CD4-positive, alpha-beta memory T cell (primary cell): Measurements from ENCODE around the gene SH3GL2. TPM values are rescaled to one million over a fixed set of nuclear protein-coding genes. Genes with fewer than 3 reads are reported as not detected.

ENCODE experiments used
- CTCF ChIA-PET: fragments of 350-600 bp; sonication (Branson Sonifier 250); formaldehyde crosslinking; loops from one replicate; lab custom pipeline; 2021; ENCODE audit warnings: inconsistent platforms; ENCODE audit not compliant: partially characterized antibody; lab: Charles Lee
- POLR2A ChIA-PET: fragments of 350-600 bp; sonication (Branson Sonifier 250); formaldehyde crosslinking; loops from one replicate; lab custom pipeline; 2021; ENCODE audit not compliant: partially characterized antibody; lab: Charles Lee
- DNase-seq, 5 donors: peaks; one replicate each; pipeline versions ENCODE4 v3.0.0 to v3.0.0-alpha.2; 2020 to 2022; ENCODE audit warnings: mixed read lengths in 1 of 5
- H3K27ac ChIP-seq: one replicate; pipeline ENCODE4 v1.7.0; 2013; ENCODE audit warnings: low read depth, low read length
- H3K27me3 ChIP-seq: 2 replicates; pipeline ENCODE4 v1.7.0; 2013; ENCODE audit warnings: mild to moderate bottlenecking, low read length, moderate library complexity; ENCODE audit not compliant: insufficient read depth
- H3K36me3 ChIP-seq: 2 replicates; pipeline ENCODE4 v1.7.0; 2013; ENCODE audit warnings: mild to moderate bottlenecking, low read length, moderate library complexity; ENCODE audit not compliant: insufficient read depth
- H3K4me1 ChIP-seq: 2 replicates; pipeline ENCODE4 v1.7.0; 2013; ENCODE audit warnings: mild to moderate bottlenecking, low read length, moderate library complexity; ENCODE audit not compliant: insufficient read depth
- H3K4me3 ChIP-seq, 2 donors: one replicate each; pipeline ENCODE4 v1.7.0; 2013; ENCODE audit warnings: low read length in 2 of 2, mild to moderate bottlenecking in 1 of 2
- H3K9me3 ChIP-seq, 2 donors: one replicate each; pipeline ENCODE4 v1.7.0; 2013; ENCODE audit warnings: low read length in 2 of 2, control low read depth in 1 of 2; ENCODE audit not compliant: control insufficient read depth in 1 of 2
- H3K27ac Mint-ChIP-seq, 7 donors: one replicate each; pipeline ENCODE4 v1.8.0; 2020 to 2021; ENCODE audit warnings: mixed read lengths in 7 of 7, mild to moderate bottlenecking in 6 of 7, inconsistent platforms in 3 of 7, moderate library complexity in 3 of 7
- H3K27me3 Mint-ChIP-seq, 2 donors: one replicate each; pipeline ENCODE4 v1.8.0; 2020 to 2021; ENCODE audit warnings: mixed read lengths in 2 of 2
- H3K36me3 Mint-ChIP-seq, 2 donors: one replicate each; pipeline ENCODE4 v1.8.0; 2020 to 2021; ENCODE audit warnings: mixed read lengths in 2 of 2, inconsistent platforms in 1 of 2, mild to moderate bottlenecking in 1 of 2
- H3K4me1 Mint-ChIP-seq, 4 donors: one replicate each; pipeline ENCODE4 v1.8.0; 2020 to 2021; ENCODE audit warnings: mixed read lengths in 4 of 4, mild to moderate bottlenecking in 1 of 4
- H3K4me3 Mint-ChIP-seq, 8 donors: one replicate each; pipeline ENCODE4 v1.8.0; 2020 to 2021; ENCODE audit warnings: mixed read lengths in 8 of 8, mild to moderate bottlenecking in 7 of 8, moderate library complexity in 6 of 8, inconsistent platforms in 3 of 8
- H3K9me3 Mint-ChIP-seq, 8 donors: one replicate each; pipeline ENCODE4 v1.8.0; 2020 to 2021; ENCODE audit warnings: mixed read lengths in 8 of 8, mild to moderate bottlenecking in 5 of 8, inconsistent platforms in 3 of 8, moderate library complexity in 1 of 8
- intact Hi-C: fragments of 100-400 bp; cut with micrococcal nuclease; formaldehyde crosslinking; loops from one replicate; pipeline ENCODE4 v1.15.1; 2023
- polyA plus RNA-seq, 2 donors: library from polyadenylated mRNA; unstranded; fragments of 300-500 nt; fragmentation: Illumina TruSeq; gene quantifications; one replicate each; pipeline ENCODE4 v1.2.3, GENCODE V29; 2021
- total RNA-seq, 2 experiments: library from RNA; stranded (reverse); gene quantifications; one replicate each; pipeline ENCODE4 v1.2.3, GENCODE V29; 2021

SH3GL2 gene
- total and polyA plus RNA-seq, 4 experiments from 2014 or later = not detected

DNA sequence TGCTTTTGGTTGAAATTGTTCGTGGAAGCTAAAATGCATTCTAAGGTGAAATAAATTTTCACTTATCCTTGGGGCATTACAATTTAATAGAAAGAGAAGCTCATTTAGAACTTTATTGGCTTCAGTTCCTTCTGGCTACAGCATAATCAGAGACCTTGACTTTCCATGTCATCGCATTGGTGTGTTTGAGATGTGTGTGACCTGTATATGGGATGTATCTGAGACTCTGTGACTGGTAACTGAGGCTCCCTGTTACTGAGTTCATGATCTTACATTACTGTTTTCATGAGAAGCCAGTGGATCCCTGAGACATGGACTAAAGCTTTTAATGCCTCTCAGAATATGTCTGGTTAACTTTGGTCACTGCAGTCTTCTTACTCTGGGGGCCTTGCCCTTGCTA, 32.5 kb downstream of the SH3GL2 start:
- no peak overlapping the region for H3K4me3 ChIP-seq
- H3K27ac Mint-ChIP-seq = no peak overlapping the region
- no peaks in the 10 kb centered on the region for H3K4me1 ChIP-seq
- CTCF ChIA-PET = no interaction called here
- DNase-seq = no peak
- no peaks in the 10 kb centered on the region for H3K4me1 Mint-ChIP-seq
- no peaks in the 10 kb centered on the region for H3K36me3 Mint-ChIP-seq
- H3K27me3 ChIP-seq = no peaks in the 10 kb centered on the region
- peaks cover 0 to 8% (median 4%) of the 10 kb centered on the region in 8 donors for H3K9me3 Mint-ChIP-seq
- H3K4me3 Mint-ChIP-seq = no peak overlapping the region
- H3K9me3 ChIP-seq = no peaks in the 10 kb centered on the region
- no peak overlapping the region for H3K27ac ChIP-seq
- POLR2A ChIA-PET = no interaction called here
- no peaks in the 10 kb centered on the region for H3K36me3 ChIP-seq
- intact Hi-C loops = no loop called here
- no peaks in the 10 kb centered on the region for H3K27me3 Mint-ChIP-seq

DNA sequence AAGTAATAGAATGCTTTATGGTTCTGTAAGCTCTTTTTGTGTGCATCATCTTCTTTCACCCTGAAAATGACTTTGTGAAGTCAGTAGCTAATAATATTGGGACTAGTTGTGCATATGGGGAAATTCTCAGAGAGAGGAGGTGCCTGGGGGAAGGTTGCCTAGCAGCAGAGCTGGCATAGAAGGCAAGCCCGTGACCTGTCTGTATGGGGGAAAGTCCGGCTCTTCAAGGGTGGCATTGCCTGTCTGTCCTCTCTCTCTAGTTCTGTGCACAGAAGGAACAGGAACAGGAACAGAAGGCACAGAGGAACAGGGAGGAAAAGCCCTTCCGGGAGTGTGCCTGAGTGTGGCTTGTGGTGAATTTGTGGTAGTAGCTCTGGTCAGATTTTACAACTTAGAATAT, 33.1 kb downstream of the SH3GL2 start:
- no peaks in the 10 kb centered on the region for H3K4me1 ChIP-seq
- no peaks in the 10 kb centered on the region for H3K27me3 ChIP-seq
- Mint-ChIP-seq H3K27me3 (no peaks in the 10 kb centered on the region), H3K27ac (no peak overlapping the region), H3K36me3 (no peaks in the 10 kb centered on the region), H3K4me3 (no peak overlapping the region), H3K4me1 (no peaks in the 10 kb centered on the region), H3K9me3 (peaks cover 0 to 8% (median 4%) of the 10 kb centered on the region in 8 donors)
- H3K36me3 ChIP-seq = no peaks in the 10 kb centered on the region
- H3K9me3 ChIP-seq = no peaks in the 10 kb centered on the region
- H3K4me3 ChIP-seq = no peak overlapping the region
- ChIA-PET CTCF (no interaction called here), POLR2A (no interaction called here)
- intact Hi-C loops = no loop called here
- H3K27ac ChIP-seq = no peak overlapping the region
- DNase-seq = no peak

DNA sequence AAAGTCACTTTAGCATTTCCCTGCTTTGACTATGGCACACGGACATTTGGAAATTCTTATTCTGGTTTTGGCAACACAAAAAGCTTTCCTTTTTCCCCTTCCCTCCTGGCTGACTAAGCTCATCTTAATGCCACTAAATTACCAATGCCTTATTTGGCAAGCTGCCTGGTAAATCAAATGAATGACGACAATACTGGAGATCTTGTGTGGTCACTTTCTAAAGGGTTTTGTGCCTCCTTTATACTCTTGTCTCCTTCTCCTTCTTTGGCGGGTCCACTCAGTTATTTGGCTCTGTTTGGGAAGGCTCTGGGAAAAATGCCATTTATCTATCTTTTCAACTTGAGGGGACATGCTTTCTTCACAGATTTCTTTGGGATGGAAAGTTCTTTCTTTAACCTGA, 34.9 kb downstream of the SH3GL2 start:
- peaks cover 0 to 8% (median 4%) of the 10 kb centered on the region in 8 donors for H3K9me3 Mint-ChIP-seq
- CTCF ChIA-PET = no interaction called here
- no peaks in the 10 kb centered on the region for H3K4me1 ChIP-seq

DNA sequence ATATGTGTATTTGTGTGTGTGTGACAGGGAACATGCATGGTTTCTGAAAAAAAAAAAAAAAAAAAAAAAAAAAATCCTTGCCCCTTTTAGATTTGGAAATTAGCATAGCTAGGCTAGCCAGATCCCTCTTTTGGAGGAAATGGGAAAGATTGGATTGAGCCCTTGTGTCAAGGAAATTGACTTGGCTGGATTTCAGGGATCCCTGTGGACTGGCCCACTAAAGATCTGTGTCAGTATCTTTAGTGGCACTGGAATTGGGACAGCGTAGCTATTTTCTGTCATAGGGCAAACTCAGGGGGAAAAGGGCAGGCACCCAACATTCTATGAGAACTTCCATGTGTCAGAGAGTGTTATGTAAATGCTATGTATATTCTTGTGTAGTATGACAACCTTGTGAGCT, 35.4 kb downstream of the SH3GL2 start:
- H3K27me3 ChIP-seq = no peaks in the 10 kb centered on the region
- H3K9me3 Mint-ChIP-seq = peaks cover 0 to 8% (median 4%) of the 10 kb centered on the region in 8 donors
- ChIA-PET CTCF (no interaction called here), POLR2A (no interaction called here)
- no peak overlapping the region for H3K4me3 Mint-ChIP-seq
- H3K4me1 ChIP-seq = no peaks in the 10 kb centered on the region
- H3K36me3 ChIP-seq = no peaks in the 10 kb centered on the region
- no peak overlapping the region for H3K27ac Mint-ChIP-seq
- H3K36me3 Mint-ChIP-seq = no peaks in the 10 kb centered on the region
- H3K4me3 ChIP-seq = no peak overlapping the region
- no peaks in the 10 kb centered on the region for H3K4me1 Mint-ChIP-seq
- H3K27me3 Mint-ChIP-seq = no peaks in the 10 kb centered on the region
- DNase-seq = no peak
- H3K9me3 ChIP-seq = no peaks in the 10 kb centered on the region
- no peak overlapping the region for H3K27ac ChIP-seq
- intact Hi-C loops = no loop called here

More for the DNA sequence above, 34.9 kb downstream of the SH3GL2 start:
- H3K27ac Mint-ChIP-seq = no peak overlapping the region
- no peak overlapping the region for H3K4me3 Mint-ChIP-seq
- DNase-seq = no peak
- Histone ChIP-seq H3K9me3 (no peaks in the 10 kb centered on the region), H3K27ac (no peak overlapping the region), H3K4me3 (no peak overlapping the region), H3K27me3 (no peaks in the 10 kb centered on the region), H3K36me3 (no peaks in the 10 kb centered on the region)
- POLR2A ChIA-PET = no interaction called here
- no peaks in the 10 kb centered on the region for H3K4me1 Mint-ChIP-seq
- intact Hi-C loops = no loop called here
- H3K36me3 Mint-ChIP-seq = no peaks in the 10 kb centered on the region
- no peaks in the 10 kb centered on the region for H3K27me3 Mint-ChIP-seq

DNA sequence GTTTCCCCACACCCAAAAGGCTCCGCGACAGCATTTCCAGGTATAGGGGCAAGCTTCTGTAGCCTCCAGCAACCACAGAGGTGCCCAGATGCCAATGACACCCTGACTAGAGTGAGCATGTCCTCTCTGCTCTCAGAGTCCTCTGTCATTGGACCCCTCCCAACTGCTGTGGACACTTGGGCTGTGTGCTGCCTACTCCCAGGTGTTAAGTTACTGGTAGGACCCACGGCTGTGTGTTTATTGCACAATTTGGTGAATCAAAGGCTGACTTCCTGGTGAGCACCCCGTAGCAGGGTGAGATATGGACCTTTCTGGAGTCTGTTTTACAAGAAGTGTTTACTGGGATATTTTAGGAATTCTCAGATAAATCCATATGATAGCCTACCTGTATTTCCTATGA, 36.0 kb downstream of the SH3GL2 start:
- no peak overlapping the region for H3K27ac Mint-ChIP-seq
- Histone ChIP-seq H3K36me3 (no peaks in the 10 kb centered on the region), H3K27me3 (no peaks in the 10 kb centered on the region), H3K4me3 (no peak overlapping the region), H3K4me1 (no peaks in the 10 kb centered on the region), H3K9me3 (no peaks in the 10 kb centered on the region), H3K27ac (no peak overlapping the region)
- ChIA-PET POLR2A (no interaction called here), CTCF (no interaction called here)
- no peaks in the 10 kb centered on the region for H3K4me1 Mint-ChIP-seq
- H3K36me3 Mint-ChIP-seq = no peaks in the 10 kb centered on the region
- H3K9me3 Mint-ChIP-seq = peaks cover 0 to 8% (median 3%) of the 10 kb centered on the region in 8 donors
- intact Hi-C loops = no loop called here
- no peak for DNase-seq
- no peaks in the 10 kb centered on the region for H3K27me3 Mint-ChIP-seq
- H3K4me3 Mint-ChIP-seq = no peak overlapping the region

DNA sequence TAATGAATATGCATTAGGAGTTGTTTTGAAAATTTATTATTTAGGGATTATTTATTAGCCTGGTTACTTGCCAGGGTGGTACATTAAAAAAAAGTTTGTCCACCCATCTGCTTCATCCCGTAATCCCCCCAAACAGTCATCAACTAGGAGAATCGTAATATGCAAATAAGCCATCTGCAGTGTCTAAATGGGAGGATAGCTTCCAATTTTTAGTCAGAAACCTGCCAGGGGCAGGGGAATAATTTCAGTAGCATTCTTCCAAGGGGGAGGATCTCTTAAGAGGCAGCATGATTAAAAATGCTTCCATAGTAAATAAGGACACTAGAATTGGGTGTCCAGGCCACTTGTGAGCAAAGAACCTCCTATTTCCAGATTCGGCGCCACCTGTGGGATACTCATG, 43.3 kb downstream of the SH3GL2 start:
- Histone ChIP-seq H3K4me1 (no peaks in the 10 kb centered on the region), H3K4me3 (no peak overlapping the region), H3K36me3 (no peaks in the 10 kb centered on the region), H3K27ac (no peak overlapping the region), H3K9me3 (no peaks in the 10 kb centered on the region), H3K27me3 (no peaks in the 10 kb centered on the region)
- peaks cover 0 to 19% (median 5%) of the 10 kb centered on the region in 8 donors for H3K9me3 Mint-ChIP-seq
- CTCF ChIA-PET = no interaction called here
- no peak for DNase-seq
- no peaks in the 10 kb centered on the region for H3K27me3 Mint-ChIP-seq
- POLR2A ChIA-PET = no interaction called here
- no peaks in the 10 kb centered on the region for H3K4me1 Mint-ChIP-seq
- H3K36me3 Mint-ChIP-seq = no peaks in the 10 kb centered on the region
- H3K4me3 Mint-ChIP-seq = no peak overlapping the region
- H3K27ac Mint-ChIP-seq = no peak overlapping the region
- intact Hi-C loops = no loop called here

DNA sequence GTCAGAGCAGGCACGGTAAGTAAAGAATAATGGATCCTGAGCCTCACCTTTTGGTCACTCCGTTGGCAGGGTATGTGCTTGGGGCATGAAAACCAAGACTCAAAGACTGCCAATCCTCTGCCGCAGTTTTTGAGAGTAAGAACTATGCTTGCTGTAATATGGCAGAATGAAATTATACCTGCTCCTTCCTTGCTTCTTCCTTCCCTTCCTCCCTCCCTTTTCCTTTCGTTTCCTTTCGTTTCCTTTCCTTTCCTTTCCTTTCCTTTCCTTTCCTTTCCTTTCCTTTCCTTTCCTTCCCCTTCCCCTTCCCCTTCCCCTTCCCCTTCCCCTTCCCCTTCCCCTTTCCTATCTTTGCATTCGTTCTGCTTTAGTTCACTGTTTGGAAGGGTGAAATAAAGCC, 43.9 kb downstream of the SH3GL2 start:
- Mint-ChIP-seq H3K36me3 (no peaks in the 10 kb centered on the region), H3K27ac (no peak overlapping the region), H3K4me1 (no peaks in the 10 kb centered on the region), H3K27me3 (no peaks in the 10 kb centered on the region), H3K4me3 (no peak overlapping the region), H3K9me3 (peaks cover under 1 to 19% (median 5%) of the 10 kb centered on the region in 8 donors)
- Histone ChIP-seq H3K27me3 (no peaks in the 10 kb centered on the region), H3K4me3 (no peak overlapping the region), H3K4me1 (no peaks in the 10 kb centered on the region), H3K27ac (no peak overlapping the region), H3K9me3 (no peaks in the 10 kb centered on the region), H3K36me3 (no peaks in the 10 kb centered on the region)
- intact Hi-C loops = no loop called here
- ChIA-PET POLR2A (no interaction called here), CTCF (no interaction called here)
- no peak for DNase-seq

DNA sequence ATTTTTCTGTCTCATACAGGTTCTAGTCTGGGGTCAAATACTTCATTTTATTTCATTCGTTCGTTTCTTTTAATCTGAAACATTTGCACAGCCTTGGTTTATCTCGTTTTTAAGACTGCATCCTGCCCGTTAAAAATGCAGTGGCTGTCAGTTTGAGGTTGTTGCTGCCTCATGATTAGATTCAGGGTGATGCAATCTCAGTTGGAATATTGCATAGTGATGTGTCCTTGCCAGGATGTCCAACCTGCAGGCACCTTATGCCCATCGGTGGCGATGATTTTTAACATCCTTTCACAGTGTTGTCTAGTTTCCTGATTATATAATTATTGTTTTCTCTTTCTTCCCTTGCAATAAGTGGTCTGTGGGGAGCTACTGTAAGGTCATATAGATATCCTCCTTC, 45.1 kb downstream of the SH3GL2 start:
- POLR2A ChIA-PET = no interaction called here
- H3K9me3 Mint-ChIP-seq = peaks cover 2 to 19% (median 5%) of the 10 kb centered on the region in 8 donors

More for the DNA sequence above, 45.1 kb downstream of the SH3GL2 start:
- no peaks in the 10 kb centered on the region for H3K36me3 ChIP-seq
- Mint-ChIP-seq H3K27me3 (no peaks in the 10 kb centered on the region), H3K4me3 (no peak overlapping the region), H3K4me1 (no peaks in the 10 kb centered on the region), H3K36me3 (no peaks in the 10 kb centered on the region), H3K27ac (no peak overlapping the region)
- no peak overlapping the region for H3K27ac ChIP-seq
- H3K4me3 ChIP-seq = no peak overlapping the region
- intact Hi-C loops = no loop called here
- H3K4me1 ChIP-seq = no peaks in the 10 kb centered on the region
- H3K9me3 ChIP-seq = no peaks in the 10 kb centered on the region
- CTCF ChIA-PET = no interaction called here
- DNase-seq = no peak
- H3K27me3 ChIP-seq = no peaks in the 10 kb centered on the region
